Inferior parietal cortex (tissue), 1 donor: ENCODE results near the gene PLEKHO1.
A peak's percentile ranks its signal among the peaks of the same experiment; 100 is the strongest.

Experiments
- DNase-seq: peaks from one replicate; pipeline ENCODE4 v3.0.0-alpha.2; 2016; ENCODE audit errors: extremely low spot score

Gene PLEKHO1

DNA sequence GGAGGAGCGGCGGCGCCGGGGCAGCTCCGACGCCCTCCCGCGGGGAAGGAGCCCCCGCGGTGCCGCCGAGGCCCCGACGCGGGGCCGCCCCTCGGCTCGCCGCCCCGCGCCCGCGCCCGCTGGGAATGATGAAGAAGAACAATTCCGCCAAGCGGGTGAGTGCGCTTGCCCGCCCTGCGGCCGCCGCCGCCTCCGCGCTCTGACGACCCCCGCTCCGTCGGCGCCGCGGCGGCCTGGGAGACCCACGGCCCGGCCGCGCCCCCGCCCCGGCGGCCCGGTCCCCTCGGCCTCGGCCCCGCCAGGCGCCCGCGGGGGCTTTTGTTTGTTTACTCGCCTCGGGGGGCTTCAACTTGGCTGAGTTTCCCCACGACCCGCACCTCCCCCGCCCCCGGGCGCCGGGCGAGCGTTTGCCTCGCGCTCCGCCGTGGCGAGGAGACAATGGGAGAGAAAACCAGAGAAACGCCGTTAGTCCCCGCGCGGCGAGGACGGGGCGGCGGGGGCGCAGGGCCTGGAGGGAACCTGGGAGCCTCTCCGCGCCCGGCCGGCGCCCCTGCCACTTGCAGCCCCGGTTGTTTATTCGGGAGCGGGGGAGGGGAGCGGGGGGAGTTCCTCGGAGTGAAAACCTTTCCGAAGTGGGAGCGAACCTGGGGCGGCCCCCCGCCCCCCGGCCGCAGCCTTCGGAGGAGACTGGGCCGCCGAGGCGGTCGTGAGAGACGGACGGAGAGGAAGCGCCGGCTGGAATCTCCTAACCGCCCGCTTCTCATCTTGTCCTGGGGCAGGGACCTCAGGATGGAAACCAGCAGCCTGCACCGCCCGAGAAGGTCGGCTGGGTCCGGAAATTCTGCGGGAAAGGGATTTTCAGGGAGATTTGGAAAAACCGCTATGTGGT lies 661 bp downstream of the PLEKHO1 start:
- no peak for DNase-seq

DNA sequence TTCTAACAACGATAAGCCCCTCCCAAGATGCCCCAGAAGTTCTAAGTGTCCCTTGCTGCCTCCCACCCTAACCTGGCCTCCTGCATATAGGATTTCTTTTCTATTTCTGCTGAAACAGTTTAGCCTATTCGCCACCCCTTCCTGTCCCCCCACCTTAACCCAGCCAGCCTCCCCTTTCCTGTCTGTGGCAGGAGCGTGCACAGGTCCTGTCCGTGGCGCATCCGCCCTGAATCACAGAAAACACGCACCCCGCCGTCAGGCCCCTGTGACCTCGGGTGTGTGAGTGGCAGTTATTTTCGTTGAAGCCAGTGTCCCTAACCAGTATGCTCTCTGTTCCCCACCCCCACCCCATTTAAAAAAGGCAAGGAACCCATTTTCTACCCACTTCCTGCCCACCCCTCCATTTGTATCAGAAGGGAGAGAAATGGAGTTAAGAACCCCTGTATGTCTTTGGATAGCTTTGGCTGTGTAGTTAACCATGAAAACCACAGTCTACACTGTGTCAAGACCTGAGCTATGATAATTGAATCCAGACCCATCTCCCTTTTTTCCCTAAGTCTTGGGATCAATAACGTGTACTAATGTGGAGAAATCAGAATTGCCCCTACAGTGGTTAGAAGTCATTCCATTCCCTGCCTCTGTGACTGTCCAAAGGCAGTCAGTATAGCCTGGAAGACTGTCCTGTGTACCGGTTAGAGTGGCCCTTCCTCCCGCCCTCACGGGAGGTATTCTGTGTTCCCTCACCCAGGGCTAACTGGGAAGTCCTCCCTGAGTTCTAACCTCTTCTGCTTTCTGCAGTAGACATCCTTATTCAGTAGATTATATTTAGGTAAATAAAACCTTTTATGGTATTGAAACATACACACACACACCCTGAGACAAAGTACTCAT lies 1.8 kb downstream of the PLEKHO1 start:
- DNase-seq, result no peak

DNA sequence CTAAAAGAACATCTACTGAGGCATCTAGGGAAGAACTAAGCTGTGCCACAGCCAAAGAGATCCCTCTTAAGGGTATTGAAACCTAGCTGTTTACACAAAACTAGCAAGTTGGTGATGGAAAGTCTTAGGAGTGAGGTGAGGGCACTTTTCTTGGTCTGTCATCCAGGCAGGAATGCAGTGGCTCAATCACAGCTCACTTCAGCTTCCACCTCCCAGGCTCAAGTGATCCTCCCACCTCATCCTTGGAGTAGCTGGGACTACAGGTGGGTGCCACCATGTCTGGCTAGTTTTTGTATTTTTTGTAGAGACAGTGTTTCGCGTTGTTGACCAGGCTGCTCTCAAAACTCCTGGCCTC lies 2.4 kb downstream of the PLEKHO1 start:
- no peak for DNase-seq

DNA sequence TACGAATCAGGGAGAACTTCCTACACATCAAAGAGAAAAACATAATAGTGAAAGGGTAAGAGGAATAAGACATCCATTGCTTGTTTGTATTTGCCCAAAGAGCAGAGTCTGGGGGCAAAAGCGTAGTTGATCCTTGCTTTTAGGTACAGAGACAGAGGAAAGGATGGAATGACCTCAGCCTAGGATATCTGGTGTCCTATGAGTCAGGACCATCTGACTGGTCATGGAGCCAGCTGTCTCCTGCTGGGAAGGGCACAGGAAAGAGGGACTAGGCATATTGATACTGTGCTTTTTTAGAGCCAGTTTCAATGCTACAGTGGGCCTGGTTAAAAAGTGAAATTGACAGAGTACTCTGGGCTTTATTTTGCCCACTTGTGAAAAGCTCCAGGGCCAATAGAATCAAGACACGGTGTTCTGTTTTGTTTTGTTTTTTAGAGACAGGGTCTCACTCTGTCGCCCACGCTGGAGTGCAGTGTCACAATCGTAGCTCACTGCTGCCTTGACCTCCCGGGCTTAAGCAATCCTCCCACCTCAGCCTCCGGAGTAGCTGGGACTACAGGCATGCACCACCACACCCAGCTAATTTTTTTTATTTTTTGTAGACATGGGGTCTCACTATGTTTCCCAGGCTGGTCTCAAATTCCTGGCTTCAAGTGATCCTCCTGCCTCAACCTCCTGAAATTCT lies 3.2 kb downstream of the PLEKHO1 start:
- DNase-seq, result no peak

DNA sequence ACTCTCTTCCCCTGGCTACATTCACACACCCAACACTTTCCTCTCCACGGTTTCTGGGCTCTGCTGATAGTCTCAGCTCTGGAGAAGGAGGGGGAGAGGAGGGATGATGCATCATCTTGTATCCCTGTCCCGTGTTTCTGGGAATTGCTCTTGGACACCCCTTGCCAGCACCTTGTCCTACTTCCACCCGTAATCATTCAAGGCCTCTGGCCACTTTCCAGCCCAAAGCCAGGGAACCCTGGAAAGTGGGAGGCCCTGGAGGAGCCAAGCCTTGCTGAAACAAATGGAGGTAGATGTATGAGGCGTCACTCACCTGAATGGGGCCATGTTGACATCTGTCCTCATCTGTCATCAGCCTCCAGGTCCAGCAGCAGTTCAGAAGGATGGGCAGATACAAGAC lies 4.4 kb downstream of the PLEKHO1 start:
- DNase-seq, result no peak

DNA sequence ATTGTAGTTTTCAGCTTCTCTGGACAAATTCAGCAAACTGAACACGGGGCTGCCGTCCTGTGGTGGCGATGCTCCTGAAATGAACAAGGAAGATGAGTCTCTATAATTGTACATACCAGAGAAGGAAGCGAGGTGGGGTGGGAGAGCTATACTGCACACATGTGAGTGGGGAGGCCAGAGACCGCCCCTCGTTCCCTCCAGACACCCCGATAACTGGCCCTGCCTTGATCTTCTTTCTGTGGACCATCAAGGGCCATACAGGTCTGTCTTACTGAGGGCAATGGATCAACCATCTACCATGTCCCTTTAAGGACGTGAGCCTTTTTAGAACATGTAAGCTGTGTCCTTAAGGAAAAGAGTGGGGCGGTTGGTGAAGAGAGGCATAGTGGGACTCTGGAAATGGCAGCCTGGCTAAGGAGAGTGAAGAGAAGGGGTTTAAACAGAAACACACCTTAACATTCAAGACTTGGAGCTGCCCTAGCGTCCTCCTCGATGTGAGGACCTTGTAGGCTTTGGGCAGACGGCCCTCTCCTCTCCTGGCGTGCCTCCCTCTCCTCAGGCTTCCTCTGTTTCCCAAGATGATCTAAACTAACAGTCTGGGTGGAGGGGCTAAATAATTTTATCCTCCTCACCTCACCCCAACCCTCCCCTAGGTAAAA lies 5.8 kb downstream of the PLEKHO1 start:
- no peak for DNase-seq

DNA sequence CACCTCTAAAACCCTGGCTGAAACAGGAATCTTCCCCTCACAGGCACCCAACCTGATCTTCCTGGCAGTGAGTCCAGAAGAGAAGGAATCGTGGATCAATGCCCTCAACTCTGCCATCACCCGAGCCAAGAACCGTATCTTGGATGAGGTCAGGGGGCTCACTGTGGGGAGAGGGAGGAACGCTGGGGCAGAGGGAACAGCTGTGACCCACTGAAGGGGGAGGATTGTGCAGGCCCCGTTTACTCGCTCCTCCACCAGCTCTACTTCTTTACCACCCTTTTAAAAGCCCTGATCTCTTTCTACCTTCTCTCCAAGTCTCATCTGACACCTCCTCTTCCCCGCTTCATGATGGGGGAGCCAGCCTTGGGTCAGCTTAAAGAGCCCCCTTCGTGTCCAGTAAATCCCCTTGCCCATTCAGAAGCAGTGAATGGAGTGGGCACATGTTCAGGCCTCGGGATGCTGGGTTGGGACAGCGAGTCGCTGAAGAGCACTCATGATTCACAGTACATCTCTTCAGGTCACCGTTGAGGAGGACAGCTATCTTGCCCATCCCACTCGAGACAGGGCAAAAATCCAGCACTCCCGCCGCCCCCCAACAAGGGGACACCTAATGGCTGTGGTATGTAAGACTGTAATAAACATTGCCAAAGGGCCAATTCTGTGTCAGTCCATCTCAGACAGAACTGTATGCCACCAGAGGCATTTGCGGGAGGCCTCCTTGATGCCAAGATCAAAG lies 7.3 kb downstream of the PLEKHO1 start:
- DNase-seq, result no peak

DNA sequence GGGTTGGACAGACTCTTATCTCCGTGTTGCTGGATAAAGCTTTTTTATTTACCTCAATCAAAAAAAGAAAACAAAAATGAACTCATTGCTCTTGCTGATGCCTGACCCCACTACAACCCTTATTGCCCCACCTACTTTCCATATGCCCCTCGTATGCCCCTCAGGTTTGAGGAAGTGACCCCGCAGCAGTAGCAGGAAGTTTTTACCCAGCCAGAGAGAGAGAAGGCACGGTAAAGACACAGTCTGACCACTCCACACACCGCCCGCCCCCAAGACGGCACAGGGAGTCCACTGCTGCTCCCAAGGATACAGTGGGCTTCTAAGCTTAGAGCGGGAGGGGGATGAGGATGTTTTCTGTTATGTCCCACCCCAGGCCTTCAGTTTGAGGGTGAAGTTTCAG lies 9.8 kb downstream of the PLEKHO1 start:
- DNase-seq, result no peak

DNA sequence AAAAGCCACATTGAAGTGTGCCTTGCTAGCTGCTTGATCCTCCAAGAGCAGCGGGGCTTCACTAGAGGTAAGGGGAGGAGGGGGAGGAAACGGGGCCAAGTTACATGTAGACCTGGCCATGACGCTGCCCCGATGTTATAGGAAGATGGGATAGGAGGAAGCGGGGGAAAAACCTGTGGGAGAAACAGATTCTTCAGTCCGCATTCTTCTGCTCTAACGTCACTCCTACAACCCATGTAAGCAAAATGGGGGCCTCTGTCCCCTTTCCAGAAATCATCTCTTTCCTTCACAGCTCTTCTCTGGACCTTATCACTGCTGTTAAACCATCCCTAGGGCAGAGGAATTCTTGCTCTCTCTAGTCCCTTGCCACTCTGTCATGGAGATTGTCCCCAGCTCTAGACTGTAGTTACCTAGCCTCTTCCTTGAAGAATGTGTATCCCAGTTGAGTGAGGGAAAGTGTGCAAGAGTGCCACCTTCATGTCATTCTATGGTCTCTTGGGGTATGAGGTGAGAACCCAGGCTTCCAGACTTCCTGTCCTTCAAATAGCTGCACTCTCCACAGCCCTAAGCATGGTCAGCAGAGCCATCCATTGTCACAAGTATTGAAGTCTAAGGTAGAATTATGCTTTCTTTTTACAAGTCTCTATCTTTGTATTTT lies 11.4 kb downstream of the PLEKHO1 start:
- DNase-seq, result no peak

DNA sequence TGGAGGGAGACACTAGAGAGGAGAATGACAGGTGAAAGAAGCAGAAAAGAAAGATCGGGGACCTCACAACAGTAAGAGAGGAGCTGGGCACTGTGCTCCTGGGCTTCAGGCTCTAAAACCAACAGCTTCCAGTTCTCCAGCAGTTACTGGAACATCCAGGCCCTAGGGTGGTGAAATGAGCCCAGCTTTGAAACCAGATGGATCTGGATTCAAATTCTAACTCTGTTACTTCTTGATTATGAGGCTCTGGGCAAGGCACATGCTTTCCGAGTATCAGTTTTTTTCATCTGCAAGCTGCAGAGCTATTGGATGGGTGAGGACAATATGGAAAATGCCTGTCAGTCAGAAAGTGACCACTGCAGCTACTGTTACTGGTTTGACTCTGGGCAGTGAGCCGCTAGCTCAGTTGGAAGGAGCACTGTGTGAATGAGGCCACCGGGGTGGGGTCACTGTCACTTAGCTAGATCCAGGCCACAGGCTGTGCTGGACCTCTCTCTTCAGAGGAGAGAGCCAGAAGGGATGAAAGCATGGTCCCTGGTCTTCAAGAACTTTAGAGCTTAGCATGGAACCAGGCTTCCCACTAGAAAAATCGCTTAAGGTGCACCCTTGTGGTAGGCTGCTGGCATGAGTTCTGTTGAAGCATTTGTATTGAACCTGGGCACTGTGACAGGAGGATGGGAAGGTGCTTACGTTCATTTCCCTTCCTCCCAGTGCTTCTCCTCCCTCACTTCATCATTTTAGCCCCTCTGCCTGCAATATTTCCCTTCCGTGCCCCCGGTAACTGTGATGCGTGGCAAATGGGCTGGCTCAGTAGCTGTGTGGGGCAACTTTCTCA lies 12.2 kb downstream of the PLEKHO1 start:
- no peak for DNase-seq

DNA sequence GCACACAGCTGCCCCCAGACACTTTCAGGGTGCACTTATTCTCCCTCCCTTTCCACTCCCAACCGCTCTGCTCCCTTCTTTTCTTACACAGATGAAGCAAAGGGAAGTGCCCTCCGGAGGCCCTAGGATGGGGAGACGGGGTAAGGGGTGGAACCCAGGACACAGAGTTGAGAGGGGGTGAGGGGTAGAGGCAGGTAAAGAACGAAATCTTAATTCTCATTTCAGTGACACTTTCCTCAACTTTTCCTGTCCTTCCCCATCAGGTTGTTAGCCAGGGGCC lies 12.8 kb downstream of the PLEKHO1 start:
- no peak for DNase-seq

DNA sequence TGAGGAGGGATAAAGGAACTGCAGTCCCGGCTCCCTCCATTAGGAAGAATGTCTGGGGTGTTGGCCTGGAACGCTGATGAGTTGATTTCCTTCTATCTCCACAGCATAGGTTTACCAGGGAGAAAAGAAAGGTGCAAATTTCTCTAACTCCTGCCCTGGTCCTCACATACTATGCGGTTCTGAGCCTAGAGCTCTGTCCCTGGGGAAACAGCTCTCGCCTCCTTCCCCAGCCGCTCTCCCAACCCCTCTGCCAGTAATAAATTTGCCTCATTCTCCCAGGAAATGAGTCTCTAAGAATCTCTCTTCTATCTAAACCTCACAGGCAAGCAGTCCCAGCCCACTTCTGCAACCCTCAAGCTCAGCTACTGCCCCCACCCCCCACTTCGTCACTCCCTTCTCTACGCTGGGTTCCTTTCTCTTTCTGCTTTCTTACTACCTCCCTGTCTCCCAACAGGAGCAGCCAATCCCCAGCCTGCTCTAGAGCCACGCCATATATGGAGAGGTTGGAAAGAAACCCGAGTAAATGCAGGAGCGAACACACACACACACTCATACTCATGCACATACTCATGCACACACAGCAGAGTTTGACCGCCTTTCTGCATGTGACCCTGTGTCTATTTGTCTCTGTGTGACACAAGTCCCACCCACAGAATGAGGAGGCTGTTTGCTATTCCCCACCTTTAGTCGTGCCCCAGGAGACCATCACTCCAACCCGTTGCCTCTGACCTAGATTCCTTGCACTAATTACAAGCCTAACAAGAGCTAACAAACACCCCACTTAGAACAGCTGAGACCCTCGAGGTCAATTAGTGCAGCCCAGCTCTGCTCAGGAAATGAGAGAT lies 13.4 kb downstream of the PLEKHO1 start:
- peak; percentile 81 for DNase-seq

DNA sequence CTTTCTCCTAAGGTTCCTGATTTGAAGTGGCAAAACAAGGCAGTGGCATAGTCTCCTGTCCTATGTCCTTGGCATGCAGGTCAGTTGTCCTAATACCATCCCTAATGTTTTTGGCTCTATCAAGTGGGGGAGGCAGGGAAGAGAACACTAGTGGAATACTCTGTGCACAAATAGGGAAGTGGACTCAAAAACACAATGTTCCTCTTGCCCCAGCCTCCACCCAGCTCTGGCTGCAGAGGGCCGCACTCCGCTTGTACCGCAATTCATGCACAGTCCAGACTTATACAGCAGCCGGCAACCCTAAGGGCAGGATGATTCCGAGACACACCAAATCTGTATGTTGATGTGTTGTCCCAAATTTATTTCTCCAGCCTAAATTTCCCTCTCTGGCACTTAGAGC lies 14.5 kb downstream of the PLEKHO1 start:
- DNase-seq, result no peak

DNA sequence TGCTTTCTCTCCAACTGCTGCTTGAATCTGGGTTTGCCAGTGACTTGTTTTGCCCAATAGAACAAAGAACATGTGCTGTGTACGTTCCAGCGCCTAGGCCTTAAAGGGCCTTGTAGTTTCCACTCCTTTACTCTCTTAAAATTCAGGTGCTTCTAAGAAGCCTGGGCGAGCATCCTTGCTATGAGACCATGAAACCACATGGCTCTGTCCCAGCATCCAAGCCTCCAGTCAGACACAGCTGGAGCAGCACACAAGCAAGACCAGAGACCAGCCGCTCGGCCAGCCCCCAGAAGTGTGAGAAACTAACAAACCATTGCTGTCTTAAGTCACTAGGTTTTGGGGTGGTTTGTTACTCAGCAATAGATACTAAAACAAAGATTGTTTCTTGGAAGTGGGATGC lies 15.1 kb downstream of the PLEKHO1 start:
- DNase-seq, result no peak

DNA sequence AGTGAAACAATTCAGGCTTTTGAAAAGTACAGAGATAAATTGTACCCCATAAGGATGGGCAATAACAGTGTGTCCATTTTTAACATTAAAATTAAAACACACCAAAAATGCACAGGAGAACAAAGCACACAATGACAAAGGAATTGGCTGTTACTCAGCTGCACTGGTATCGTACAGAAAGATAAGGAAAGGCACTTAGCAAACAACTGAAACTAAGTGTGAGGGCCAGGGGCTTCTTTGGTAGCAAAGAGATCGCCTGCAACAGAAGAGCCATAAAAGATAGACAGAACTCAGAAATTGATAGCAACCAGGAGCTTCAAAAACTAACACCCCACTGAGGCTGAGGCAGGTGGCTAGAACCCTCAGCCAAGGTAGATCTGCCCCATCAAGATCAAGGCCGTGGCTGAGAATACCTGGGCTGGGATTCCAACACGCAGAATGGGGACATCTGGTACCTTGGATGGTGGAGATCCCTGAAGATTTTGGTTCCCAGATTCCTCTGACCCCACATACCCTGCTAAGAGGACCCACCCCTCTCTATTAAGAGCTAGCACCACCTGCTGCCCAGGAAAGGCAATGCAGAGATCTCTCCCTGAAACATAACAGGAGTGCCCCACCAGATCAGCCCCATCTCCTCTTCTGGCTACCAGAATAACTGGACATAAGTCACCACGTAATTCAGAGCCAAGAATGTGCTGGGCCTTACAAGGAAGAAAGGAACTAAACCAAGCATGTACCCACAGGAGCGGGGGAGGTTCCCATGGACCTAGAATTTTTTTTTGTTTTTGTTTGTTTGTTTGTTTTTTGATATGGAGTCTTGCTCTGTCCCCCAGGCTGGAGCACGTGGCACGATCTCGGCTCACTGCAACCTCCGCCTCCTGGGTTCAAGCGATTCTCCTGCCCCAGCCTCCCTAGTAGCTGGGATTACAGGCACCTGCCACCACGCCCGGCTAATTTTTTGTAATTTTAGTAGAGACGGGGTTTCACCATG lies 16.2 kb downstream of the PLEKHO1 start:
- no peak for DNase-seq

DNA sequence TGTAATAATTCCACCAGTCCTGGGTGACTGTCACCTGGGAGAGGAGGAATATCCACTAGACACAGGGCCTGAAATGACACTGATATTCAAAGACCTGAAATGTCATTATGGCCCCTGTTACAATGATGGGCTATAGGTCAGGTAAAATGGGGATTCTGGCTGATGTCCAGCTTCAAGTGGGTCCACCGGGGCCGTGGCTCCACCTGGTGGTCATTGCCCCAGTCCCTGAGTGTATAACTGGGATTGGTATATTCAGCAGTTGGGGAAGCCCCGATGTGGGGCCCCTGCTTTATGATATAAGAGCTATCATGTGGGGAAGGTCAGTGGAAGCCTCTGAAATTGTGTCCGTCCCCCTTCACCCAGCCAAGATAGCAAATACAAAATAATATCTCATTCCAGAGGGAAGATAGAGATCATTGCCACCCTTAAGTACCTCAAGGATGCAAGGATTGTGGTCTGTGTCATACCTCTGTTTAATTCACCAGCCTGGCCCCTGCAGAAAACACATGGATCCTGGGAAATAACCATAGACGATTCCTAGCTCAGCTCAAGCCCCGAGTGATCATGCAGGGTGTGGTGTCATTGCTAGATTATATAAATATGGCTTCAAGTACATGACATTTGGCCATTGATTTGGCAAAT lies 19.4 kb downstream of the PLEKHO1 start:
- DNase-seq, result no peak

DNA sequence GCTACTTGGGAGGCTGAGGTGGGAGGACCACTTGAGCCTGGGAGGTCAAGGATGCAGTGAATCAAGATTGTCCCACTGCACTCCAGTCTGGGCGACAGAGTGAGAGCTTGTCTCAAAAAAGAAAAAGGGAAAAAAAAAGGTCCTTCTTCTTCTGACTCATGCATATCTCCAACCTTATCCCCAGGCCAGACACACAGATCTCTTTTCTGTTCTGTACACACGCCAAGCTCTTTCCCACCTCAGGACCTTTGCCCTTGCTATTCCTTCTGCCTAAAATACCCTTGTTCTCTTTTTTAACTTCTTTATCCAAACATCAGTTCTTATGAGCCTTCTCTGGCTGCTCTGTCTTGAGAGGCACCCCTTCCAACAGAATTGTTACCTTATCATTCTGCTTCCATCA lies 22.1 kb downstream of the PLEKHO1 start:
- no peak for DNase-seq
